GM12878 (cell line): ENCODE measurements around the gene NOS3. TPM values are rescaled to one million over a fixed set of nuclear protein-coding genes. Genes with fewer than 3 reads are reported as not detected.

Experiments
- ATAC-seq: fragments of 200-7000 bp; cut with Tn5 transposase; 3 replicates; pipeline ENCODE4 v1.9.1; 2020; ENCODE audit warnings: mild to moderate bottlenecking, moderate library complexity
- BruUV-seq: library from RNA; stranded (reverse); fragments of 400-500 nt; replicated peaks from 2 replicates; lab custom pipeline; 2021; lab: Mats Ljungman, UMichigan
- CTCF ChIA-PET: fragments of 300-600 bp; sonication (Branson Sonifier 250); formaldehyde crosslinking; extraction: SDS; loops from one replicate; lab custom pipeline; 2021; ENCODE audit warnings: inconsistent platforms; lab: Yijun Ruan, JAX
- POLR2A ChIA-PET: fragments of 350-600 bp; formaldehyde crosslinking; extraction: SDS; loops from one replicate; lab custom pipeline; 2021; ENCODE audit warnings: inconsistent platforms; lab: Charles Lee
- RAD21 ChIA-PET: fragments of 300-600 bp; sonication (Branson Sonifier 250); formaldehyde crosslinking; loops from one replicate; lab custom pipeline; 2023; ENCODE audit warnings: antibody characterized with exemption; ENCODE audit not compliant: unreplicated experiment; lab: Charles Lee
- SMC1A ChIA-PET: fragments of 300-600 bp; sonication (Branson Sonifier 250); formaldehyde crosslinking; loops from one replicate; lab custom pipeline; 2023; ENCODE audit not compliant: unreplicated experiment, uncharacterized antibody; lab: Charles Lee
- DNase-seq: peaks from one replicate; pipeline ENCODE4 v3.0.0-alpha.2; 2011; ENCODE audit warnings: low read depth, low spot score
- FAIRE-seq: peaks from 3 replicates; lab custom pipeline; 2011; peaks lifted over from hg19 to GRCh38; lab: Jason Lieb, UNC
- H2AFZ ChIP-seq: 2 replicates; pipeline ENCODE4 v1.6.0; 2011; ENCODE audit warnings: low read depth, low read length, control low read depth; ENCODE audit not compliant: control insufficient read depth
- H3K27ac ChIP-seq: 2 replicates; pipeline ENCODE4 v1.5.1; 2011; ENCODE audit warnings: control low read depth; ENCODE audit not compliant: control insufficient read depth, insufficient read depth
- H3K27me3 ChIP-seq, 2 experiments: replicated peaks in 1 of 2; 2 replicates each; pipeline versions ENCODE4 v1.6.0 to v1.6.1; 2011; ENCODE audit warnings: low read length in 1 of 2; ENCODE audit not compliant: control insufficient read depth in 2 of 2, insufficient read depth in 2 of 2
- H3K36me3 ChIP-seq, 2 experiments: 2 replicates each; pipeline ENCODE4 v1.5.1; 2011; ENCODE audit warnings: low read length in 1 of 2; ENCODE audit not compliant: control insufficient read depth in 2 of 2, insufficient read depth in 2 of 2
- H3K4me1 ChIP-seq: 2 replicates; pipeline ENCODE4 v1.6.1; 2011; ENCODE audit warnings: mild to moderate bottlenecking, low read length, moderate library complexity, mixed read lengths; ENCODE audit not compliant: control insufficient read depth, insufficient read depth
- H3K4me2 ChIP-seq: 2 replicates; pipeline ENCODE4 v1.6.0; 2011; ENCODE audit warnings: control low read depth; ENCODE audit not compliant: control insufficient read depth, insufficient read depth
- H3K4me3 ChIP-seq: fragments of 200-600 bp; sonication (generic); 2 replicates; pipeline ENCODE4 v1.5.1; 2016
- H3K79me2 ChIP-seq: 2 replicates; pipeline ENCODE4 v1.6.0; 2011; ENCODE audit warnings: low read length; ENCODE audit not compliant: control insufficient read depth, insufficient read depth
- H3K9ac ChIP-seq: 2 replicates; pipeline ENCODE4 v1.8.0; 2011; ENCODE audit warnings: low read length, control low read depth, mixed read lengths; ENCODE audit not compliant: control insufficient read depth, insufficient read depth
- H3K9me3 ChIP-seq: replicated peaks from 3 replicates; pipeline ENCODE4 v1.5.1; 2011; ENCODE audit warnings: mild to moderate bottlenecking, low read length; ENCODE audit not compliant: control insufficient read depth, insufficient read depth
- H4K20me1 ChIP-seq: 2 replicates; pipeline ENCODE4 v1.6.0; 2011; ENCODE audit not compliant: control insufficient read depth, insufficient read depth
- ASH2L ChIP-seq: fragments of 300-600, 200-600 bp; sonication (generic); IDR thresholded peaks from 2 replicates; pipeline ENCODE4 v1.6.1; 2017; ENCODE audit warnings: low read depth, mild to moderate bottlenecking, borderline replicate concordance
- BHLHE40 ChIP-seq, 2 experiments: fragments of 450-650 bp in 1 of 2; IDR thresholded peaks; 2 replicates each; pipeline ENCODE4 v1.6.1; 2011 to 2017; ENCODE audit warnings: low read depth in 2 of 2, borderline replicate concordance in 1 of 2, improper control_type of control experiment in 1 of 2, low read length in 1 of 2, mild to moderate bottlenecking in 1 of 2
- BMI1 ChIP-seq: fragments of 450-650 bp; IDR thresholded peaks from 2 replicates; pipeline ENCODE4 v1.6.1; 2016; ENCODE audit warnings: mild to moderate bottlenecking, moderate library complexity, borderline replicate concordance
- ESRRA ChIP-seq: IDR thresholded peaks from 2 replicates; pipeline ENCODE4 v1.6.1; 2012; ENCODE audit warnings: mild to moderate bottlenecking, low read length, improper control_type of control experiment
- HDAC6 ChIP-seq: fragments of 200-600 bp; sonication (generic); IDR thresholded peaks from one replicate; pipeline ENCODE4 v1.8.0; 2017; ENCODE audit warnings: antibody characterized with exemption; ENCODE audit not compliant: unreplicated experiment
- HDGF ChIP-seq: fragments of 450-650 bp; IDR thresholded peaks from 2 replicates; pipeline ENCODE4 v1.6.1; 2016; ENCODE audit warnings: antibody characterized with exemption
- HSF1 ChIP-seq: fragments of 150-350 bp; IDR thresholded peaks from 2 replicates; pipeline ENCODE4 v1.6.1; 2014; ENCODE audit warnings: mild to moderate bottlenecking, low read depth, low read length
- KAT2A ChIP-seq: conservative IDR thresholded peaks from 2 replicates; pipeline ENCODE4 v1.6.1; 2011; ENCODE audit warnings: low read depth, low read length; ENCODE audit not compliant: control insufficient read depth
- MYC ChIP-seq: IDR thresholded peaks from 2 replicates; pipeline ENCODE4 v1.6.1; 2011; ENCODE audit warnings: mild to moderate bottlenecking, low read length, moderate library complexity, inconsistent platforms; ENCODE audit not compliant: insufficient read depth, insufficient replicate concordance, insufficient read length, severe bottlenecking
- NR2C1 ChIP-seq: fragments of 450-650 bp; IDR thresholded peaks from 2 replicates; pipeline ENCODE4 v1.6.1; 2017; ENCODE audit warnings: antibody characterized with exemption, mild to moderate bottlenecking, moderate library complexity
- REST ChIP-seq: IDR thresholded peaks from 2 replicates; pipeline ENCODE4 v1.6.1; 2012; ENCODE audit warnings: mild to moderate bottlenecking, low read depth, low read length
- RUNX3 ChIP-seq: IDR thresholded peaks from 2 replicates; pipeline ENCODE4 v1.6.1; 2012; ENCODE audit warnings: low read length, inconsistent platforms
- TCF12 ChIP-seq: IDR thresholded peaks from 2 replicates; pipeline ENCODE4 v1.6.1; 2011; ENCODE audit warnings: low read depth, mild to moderate bottlenecking, low read length
- TCF7 ChIP-seq: IDR thresholded peaks from 2 replicates; pipeline ENCODE4 v1.6.1; 2014; ENCODE audit warnings: antibody characterized with exemption, borderline replicate concordance
- ZBTB11 ChIP-seq: fragments of 450-650 bp; formaldehyde crosslinking; IDR thresholded peaks from 2 replicates; pipeline ENCODE4 v1.5.0; 2022; ENCODE audit warnings: mild to moderate bottlenecking, missing genetic modification characterization
- ZNF217 ChIP-seq: fragments of 450-650 bp; IDR thresholded peaks from 2 replicates; pipeline ENCODE4 v1.6.1; 2017; ENCODE audit warnings: antibody characterized with exemption, mild to moderate bottlenecking
- ZZZ3 ChIP-seq: IDR thresholded peaks from 2 replicates; pipeline ENCODE4 v1.6.1; 2011; ENCODE audit warnings: low read depth; ENCODE audit not compliant: control insufficient read depth, insufficient read length
- WGBS: methylation state at CpG from one replicate; pipeline ENCODE4 v1.1.6; 2016; ENCODE audit warnings: low lambda C conversion rate; ENCODE audit not compliant: insufficient replicate concordance, insufficient coverage; ENCODE audit errors: missing lambda C conversion rate; 5-methylcytosine and 5-hydroxymethylcytosine counted together
- in situ Hi-C: fragments of 300-500 bp; cut with MboI; formaldehyde crosslinking; loops from 9 replicates; pipeline ENCODE4 v1.14.3; 2018; ENCODE audit warnings: mixed read lengths
- intact Hi-C: fragments of 100-400 bp; cut with micrococcal nuclease; formaldehyde crosslinking; loops from one replicate; pipeline ENCODE4 v1.14.2; 2022; ENCODE audit not compliant: unreplicated experiment
- polyA plus RNA-seq, 11 experiments: library from polyadenylated mRNA; depleted of rRNA in 4 of 11; unstranded in 6 of 11; stranded (reverse) in 5 of 11; fragments of >200 nt; fragmentation: Nextera tagmentation in 4 of 11; fragmentation: Illumina TruSeq in 1 of 11; extraction: Ambion mirVana in 4 of 11; extraction: Trizol in 1 of 11; gene quantifications; 1 replicate in 1 of 11; 2 replicates in 10 of 11; pipeline versions ENCODE4 v1.2.1 to v1.2.3, GENCODE V29; 2011 to 2016; ENCODE audit warnings: inconsistent platforms in 2 of 11, missing spikeins in 2 of 11, low read depth in 1 of 11
- total RNA-seq, 4 experiments: library from RNA; depleted of rRNA in 3 of 4; stranded (reverse); fragments of >200 nt in 3 of 4; fragmentation: Illumina TruSeq in 1 of 4; extraction: Trizol in 1 of 4; gene quantifications; 2 replicates each; pipeline versions ENCODE4 v1.2.1 to v1.2.3, GENCODE V29; 2013 to 2021

Gene NOS3
- total and polyA plus RNA-seq, 10 of the 15 experiments (the other 5 are each of a cell fraction or from before 2014, with no cell fraction given): 0.06 to 0.92 (median 0.30) TPM; not detected in 3

GRCh38 chr7:151051108-151051507 lies 60.3 kb downstream of the NOS3 start:
- Histone ChIP-seq H2AFZ (no peak overlapping the region), H3K27ac (no peak overlapping the region), H3K4me3 (no peak overlapping the region), H3K9me3 (no peaks in the 10 kb centered on the region), H3K9ac (no peak overlapping the region), H3K4me1 (no peaks in the 10 kb centered on the region), H3K4me2 (no peak overlapping the region), H3K79me2 (no peaks in the 10 kb centered on the region), H4K20me1 (no peaks in the 10 kb centered on the region), H3K27me3 (no peaks in the 10 kb centered on the region; a peak in 1 of 4 replicates), H3K36me3 (no peaks in the 10 kb centered on the region)
- BruUV-seq: no TSS peak
- 22% methylated on average over 32 of the region's 50 CpGs for WGBS
- in situ Hi-C loops: no loop called here
- ChIA-PET POLR2A (no interaction called here), CTCF (no interaction called here), RAD21 (no interaction called here), SMC1A (no interaction called here)
- intact Hi-C loops: no loop called here
- ATAC-seq (peak; percentile 50), FAIRE-seq (no peak), DNase-seq (no peak)
- TF ChIP-seq ZBTB11 (CRISPR knock-in tag): no peak
- no peak for TF ChIP-seq TCF7
- no peak for TF ChIP-seq BMI1
- peak; percentile 95 for TF ChIP-seq HDAC6
- no peak for TF ChIP-seq MYC
- TF ChIP-seq HSF1: no peak
- no peak for TF ChIP-seq ZNF217
- 0 out of 2 replicates have a peak, but pooled peaks have one; percentile 17 for TF ChIP-seq RUNX3
- no peak for TF ChIP-seq ZZZ3
- TF ChIP-seq KAT2A: no peak
- no peak for TF ChIP-seq HDGF
- TF ChIP-seq ASH2L: no peak
- TF ChIP-seq ESRRA: no peak
- TF ChIP-seq BHLHE40 (IDR thresholded peaks at IDR 0.05; ENCODE audit: borderline replicate concordance in 1 of 2, low read depth in 2 of 2, low read length in 1 of 2): peak; percentile 51 to 65; a peak in 2 of 4 replicates
- TF ChIP-seq TCF12: no peak
- TF ChIP-seq NR2C1: no peak
- peak; percentile 84 for TF ChIP-seq REST
